GM18507 (cell line): ENCODE data around the gene TMEM123.
A peak's percentile ranks its signal among the peaks of the same experiment; 100 is the strongest.

Source experiments
- DNase-seq: peaks from one replicate; pipeline ENCODE4 v3.0.0; 2011; ENCODE audit warnings: low read depth; ENCODE audit not compliant: insufficient read length; ENCODE audit errors: extremely low spot score
- FAIRE-seq: peaks from 2 replicates; lab custom pipeline; 2011; peaks lifted over from hg19 to GRCh38; lab: Jason Lieb, UNC

Gene TMEM123

DNA sequence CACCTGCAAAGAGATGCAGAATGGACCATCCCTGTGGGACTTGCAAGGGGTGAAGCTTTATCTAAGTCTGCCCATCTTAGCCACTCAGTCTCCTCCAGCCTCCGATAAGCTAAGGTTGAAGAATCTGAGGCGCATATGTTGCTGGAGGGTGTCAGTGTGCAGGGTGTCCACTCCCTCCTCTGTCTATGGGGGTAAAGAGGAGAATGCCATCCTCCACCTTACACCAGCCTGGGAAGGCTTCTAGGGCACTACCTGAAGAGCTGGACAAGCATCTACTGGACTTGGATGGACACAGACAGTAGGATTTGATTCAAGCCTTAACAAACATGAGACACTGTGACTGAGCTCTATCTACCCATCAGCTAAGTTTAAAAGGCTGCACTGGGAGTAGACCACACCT lies 46.5 kb downstream of the TMEM123 start:
- FAIRE-seq (no peak), DNase-seq (no peak)

- no peak for FAIRE-seq
- DNase-seq: no peak
Observed at GRCh38 chr11:102405501-102405900, 47.1 kb downstream of the TMEM123 start.

DNA sequence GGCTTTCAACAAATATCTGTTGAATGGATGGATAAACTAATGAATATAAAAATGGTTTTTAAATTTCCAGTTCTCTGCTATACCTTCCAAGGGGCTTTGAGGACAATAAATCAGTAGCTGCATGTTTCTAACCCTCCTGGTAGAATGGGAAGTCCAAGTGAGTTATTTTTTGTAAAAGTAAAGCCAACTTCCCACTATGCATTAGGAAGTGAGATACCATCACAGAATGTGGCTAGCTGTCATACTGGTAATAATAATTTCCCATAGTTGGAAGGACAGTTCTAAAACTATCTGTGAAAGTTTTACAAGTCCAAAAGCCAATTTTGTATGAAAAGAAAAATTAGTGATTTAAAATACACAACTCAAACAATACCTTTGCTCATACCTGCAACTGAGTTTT lies 50.0 kb downstream of the TMEM123 start:
- FAIRE-seq: no peak

GRCh38 chr11:102401905-102402304 lies 50.7 kb downstream of the TMEM123 start:
- no peak for FAIRE-seq

More for the DNA sequence above, 50.0 kb downstream of the TMEM123 start:
- no peak for DNase-seq

GRCh38 chr11:102400603-102401002 lies 52.0 kb downstream of the TMEM123 start:
- DNase-seq (no peak), FAIRE-seq (no peak)

More at GRCh38 chr11:102401905-102402304, 50.7 kb downstream of the TMEM123 start:
- DNase-seq: no peak

GRCh38 chr11:102399189-102399588 lies 53.4 kb downstream of the TMEM123 start:
- no peak for FAIRE-seq

DNA sequence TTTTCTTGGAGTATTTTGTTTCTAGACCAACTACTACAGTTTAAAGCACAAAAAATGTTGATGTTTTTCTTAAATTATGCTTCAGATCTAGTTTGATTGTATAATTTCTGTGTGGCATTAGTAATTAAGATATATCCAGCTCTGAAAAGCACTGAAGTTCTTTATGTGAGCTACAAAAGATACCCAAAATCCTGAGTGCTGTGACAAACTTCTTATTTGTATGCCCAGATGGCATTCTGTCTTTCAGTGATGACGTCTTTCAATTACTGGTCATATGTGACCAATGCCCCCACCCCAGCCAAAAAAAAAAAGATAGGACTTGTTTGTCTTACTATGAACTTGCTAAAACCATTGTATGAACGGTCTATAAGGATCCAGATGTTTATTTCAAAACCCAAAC lies 54.3 kb downstream of the TMEM123 start:
- DNase-seq: no peak
- FAIRE-seq: no peak

More at GRCh38 chr11:102399189-102399588, 53.4 kb downstream of the TMEM123 start:
- DNase-seq: no peak

GRCh38 chr11:102396708-102397563 lies 55.6 kb downstream of the TMEM123 start:
- no peak for DNase-seq
- FAIRE-seq: no peak

DNA sequence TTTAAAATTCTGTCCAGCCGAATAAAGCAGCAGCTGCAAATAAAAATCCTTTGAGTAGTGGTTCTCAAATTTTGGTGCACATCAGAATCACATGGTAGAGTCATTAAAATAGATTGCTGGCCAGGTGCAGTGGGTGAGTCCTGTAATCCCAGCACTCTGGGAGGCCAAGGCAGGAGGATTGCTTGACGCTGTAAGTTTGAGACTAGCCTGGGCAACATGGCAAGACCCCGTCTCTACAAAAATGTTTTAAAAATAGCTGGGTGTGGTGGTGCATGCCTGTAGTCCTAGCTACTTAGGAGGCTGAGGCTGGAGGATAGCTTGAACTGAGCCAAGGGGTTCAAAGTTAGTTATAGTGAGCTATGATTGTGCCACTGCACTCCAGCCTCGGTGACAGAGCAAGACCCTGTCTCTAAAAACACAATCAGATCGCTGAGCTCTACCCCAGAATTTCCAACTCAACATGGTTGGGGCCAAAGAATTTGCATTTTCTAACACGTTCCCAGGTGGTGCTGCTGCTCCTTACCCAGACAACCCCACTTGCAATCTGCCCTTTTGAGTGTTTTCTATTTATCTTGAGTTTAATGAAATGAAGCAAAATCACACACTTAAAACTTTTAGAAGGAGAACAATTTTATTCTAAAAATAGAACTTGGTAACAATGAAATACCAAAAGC lies 56.7 kb downstream of the TMEM123 start:
- no peak for DNase-seq
- no peak for FAIRE-seq

DNA sequence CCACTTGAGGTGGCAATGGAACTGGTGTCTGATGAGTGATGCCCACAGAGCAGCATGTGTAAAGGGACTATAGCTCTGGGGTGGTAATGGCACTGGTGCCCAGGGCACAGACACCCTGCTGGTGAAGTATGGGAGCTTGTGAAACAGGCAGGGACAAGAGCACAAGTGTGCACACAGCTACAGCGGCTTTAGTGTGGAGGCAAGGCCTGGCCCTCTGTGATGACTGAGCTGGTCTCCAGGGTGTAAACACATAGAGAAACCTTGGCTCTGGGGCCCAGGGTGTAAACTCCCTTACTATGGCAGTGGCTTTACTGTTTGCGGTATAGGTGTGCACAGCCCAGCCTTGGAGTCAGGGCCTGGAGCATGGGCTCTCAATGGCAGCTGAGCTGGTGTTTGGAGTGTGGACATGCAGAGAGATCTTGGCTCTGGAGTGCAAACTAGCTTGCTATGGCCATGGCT lies 59.3 kb downstream of the TMEM123 start:
- DNase-seq (no peak), FAIRE-seq (no peak)

GRCh38 chr11:102391549-102392237 lies 60.9 kb downstream of the TMEM123 start:
- FAIRE-seq (no peak), DNase-seq (no peak)

GRCh38 chr11:102390667-102391465 lies 61.7 kb downstream of the TMEM123 start:
- FAIRE-seq (peak; percentile 91), DNase-seq (peak; percentile 18)

DNA sequence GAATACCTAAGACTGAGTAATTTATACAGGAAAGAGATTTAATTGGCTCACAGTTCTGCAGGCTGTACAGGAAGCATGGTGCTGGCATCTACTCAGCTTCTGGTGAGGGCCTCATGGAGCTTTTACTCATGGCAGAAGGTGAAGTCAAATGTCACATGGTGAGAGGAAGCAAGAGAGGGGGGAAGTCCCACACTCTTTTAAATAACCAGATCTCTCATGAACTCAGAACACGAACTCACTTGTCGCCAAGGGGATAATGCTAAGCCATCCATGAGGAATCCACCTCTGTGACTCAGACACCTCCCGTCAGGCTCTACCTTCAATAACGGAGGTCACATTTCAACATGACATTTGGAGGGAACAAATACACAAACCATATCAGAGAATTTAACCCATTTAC lies 63.3 kb downstream of the TMEM123 start:
- no peak for FAIRE-seq
- no peak for DNase-seq

GRCh38 chr11:102387043-102387781 lies 65.4 kb downstream of the TMEM123 start:
- DNase-seq: no peak
- no peak for FAIRE-seq

GRCh38 chr11:102386136-102386734 lies 66.3 kb downstream of the TMEM123 start:
- FAIRE-seq: no peak
- no peak for DNase-seq

GRCh38 chr11:102385085-102386007 lies 67.2 kb downstream of the TMEM123 start:
- no peak for DNase-seq
- FAIRE-seq: no peak

DNA sequence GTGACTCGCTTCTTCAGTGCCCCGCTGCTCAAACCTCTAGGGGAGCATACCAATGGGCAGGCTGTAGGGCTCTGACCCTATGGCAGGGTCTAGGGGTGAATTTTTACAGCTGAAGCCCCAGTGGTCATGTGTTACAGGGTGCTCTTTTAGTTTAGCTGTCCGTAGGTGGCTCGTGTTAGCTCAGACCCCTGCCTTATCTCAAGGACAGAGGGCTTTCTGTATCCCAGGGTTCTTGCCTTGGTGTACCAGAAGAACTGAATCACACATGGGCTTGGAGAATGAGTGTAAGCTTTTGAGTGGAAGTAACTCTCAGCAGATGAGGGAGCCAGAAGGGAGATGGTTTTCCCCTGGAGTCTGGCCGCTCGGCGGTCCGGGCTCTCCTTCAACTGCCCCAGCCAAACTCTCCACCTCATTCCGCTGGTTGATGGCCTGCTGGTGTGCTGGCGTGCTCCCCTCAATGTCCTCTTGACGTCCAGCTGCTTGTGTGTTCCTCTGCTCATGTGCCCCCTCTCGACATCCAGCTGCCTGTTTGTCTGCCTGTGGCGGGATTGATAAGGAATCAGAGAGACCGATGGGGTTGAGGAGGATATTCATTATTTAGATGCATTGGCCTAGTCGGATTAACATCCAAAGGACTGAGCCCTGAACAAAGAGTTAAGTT lies 68.0 kb downstream of the TMEM123 start:
- FAIRE-seq (no peak), DNase-seq (no peak)
